ENCODE data around the gene KRTAP3-3.

DNA sequence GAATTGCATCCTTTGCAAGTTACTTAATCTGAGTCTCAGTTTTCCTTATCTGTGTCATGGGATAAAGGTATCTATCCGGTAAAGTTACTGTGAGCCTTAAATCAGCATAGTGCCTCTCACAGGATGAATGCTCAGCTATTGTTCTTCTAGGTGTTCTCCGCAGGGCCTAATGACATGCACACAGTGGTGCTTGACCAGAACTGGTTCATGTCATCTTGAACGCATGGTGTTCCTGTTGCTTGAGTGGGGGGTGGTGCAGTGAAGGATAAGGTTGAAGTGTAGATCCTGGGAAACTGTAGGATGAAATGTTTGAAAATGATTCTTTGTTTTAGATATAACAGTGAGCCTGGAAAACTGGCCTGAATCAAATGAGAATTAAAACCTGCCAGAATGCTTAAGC, 13.8 kb downstream of the KRTAP3-3 start:
- TF ChIP-seq, protein P1, sequence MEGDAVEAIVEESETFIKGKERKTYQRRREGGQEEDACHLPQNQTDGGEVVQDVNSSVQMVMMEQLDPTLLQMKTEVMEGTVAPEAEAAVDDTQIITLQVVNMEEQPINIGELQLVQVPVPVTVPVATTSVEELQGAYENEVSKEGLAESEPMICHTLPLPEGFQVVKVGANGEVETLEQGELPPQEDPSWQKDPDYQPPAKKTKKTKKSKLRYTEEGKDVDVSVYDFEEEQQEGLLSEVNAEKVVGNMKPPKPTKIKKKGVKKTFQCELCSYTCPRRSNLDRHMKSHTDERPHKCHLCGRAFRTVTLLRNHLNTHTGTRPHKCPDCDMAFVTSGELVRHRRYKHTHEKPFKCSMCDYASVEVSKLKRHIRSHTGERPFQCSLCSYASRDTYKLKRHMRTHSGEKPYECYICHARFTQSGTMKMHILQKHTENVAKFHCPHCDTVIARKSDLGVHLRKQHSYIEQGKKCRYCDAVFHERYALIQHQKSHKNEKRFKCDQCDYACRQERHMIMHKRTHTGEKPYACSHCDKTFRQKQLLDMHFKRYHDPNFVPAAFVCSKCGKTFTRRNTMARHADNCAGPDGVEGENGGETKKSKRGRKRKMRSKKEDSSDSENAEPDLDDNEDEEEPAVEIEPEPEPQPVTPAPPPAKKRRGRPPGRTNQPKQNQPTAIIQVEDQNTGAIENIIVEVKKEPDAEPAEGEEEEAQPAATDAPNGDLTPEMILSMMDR (IDR thresholded peaks at IDR 0.05; ENCODE audit: insufficient read depth, low read length, poor library complexity, severe bottlenecking): no peak
- no peak for TF ChIP-seq EZH2phosphoT487 (conservative IDR thresholded peaks at IDR 0.05; ENCODE audit: low read length)

Measured in SU-DHL-6 (cell line).